ENCODE data around the gene PGR.

The PGR gene

DNA sequence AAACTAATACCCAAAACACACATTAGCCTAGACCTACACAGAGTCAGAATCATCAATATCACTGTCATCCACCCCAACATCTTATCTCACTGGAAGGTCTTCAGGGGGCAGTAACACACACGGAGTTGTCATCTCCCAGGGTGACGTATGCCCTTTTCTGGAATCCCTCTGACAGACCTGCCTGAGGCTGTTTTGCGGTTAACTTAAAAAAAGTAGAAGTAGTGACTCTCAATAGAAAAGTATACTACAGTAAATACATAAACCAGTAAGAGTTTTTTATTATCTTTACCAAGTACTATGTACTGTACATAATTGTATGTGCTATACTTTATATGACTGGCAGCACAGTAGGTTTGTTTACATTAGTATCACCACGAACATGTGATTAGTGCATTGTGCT is 80.5 kb downstream of the PGR start:
- H3K27ac ChIP-seq = no peak overlapping the region
- TF ChIP-seq CTCF (conservative IDR thresholded peaks at IDR 0.05) = no peak
- no peak for TF ChIP-seq ZFX (IDR thresholded peaks at IDR 0.05)

DNA sequence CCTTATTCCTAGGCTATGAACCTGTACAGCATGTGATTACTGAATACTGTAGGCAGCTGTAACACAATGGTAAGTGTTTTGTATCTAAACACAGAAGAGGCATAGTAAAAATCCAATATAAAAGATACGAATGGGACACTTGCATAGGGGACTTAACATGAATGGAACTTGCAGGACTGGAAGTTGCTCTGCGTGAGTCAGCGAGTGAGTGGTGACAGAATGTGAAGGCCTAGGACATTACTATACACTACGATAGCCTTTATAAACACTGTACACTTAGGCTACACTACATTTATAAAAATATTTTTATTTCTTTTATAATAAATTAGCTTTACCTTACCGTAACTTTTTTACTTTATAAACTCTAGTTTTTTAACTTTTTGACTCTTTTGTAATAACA is 81.1 kb downstream of the PGR start:
- no peak for TF ChIP-seq CTCF (conservative IDR thresholded peaks at IDR 0.05)
- TF ChIP-seq ZFX (IDR thresholded peaks at IDR 0.05) = no peak
- H3K27ac ChIP-seq = no peak overlapping the region

DNA sequence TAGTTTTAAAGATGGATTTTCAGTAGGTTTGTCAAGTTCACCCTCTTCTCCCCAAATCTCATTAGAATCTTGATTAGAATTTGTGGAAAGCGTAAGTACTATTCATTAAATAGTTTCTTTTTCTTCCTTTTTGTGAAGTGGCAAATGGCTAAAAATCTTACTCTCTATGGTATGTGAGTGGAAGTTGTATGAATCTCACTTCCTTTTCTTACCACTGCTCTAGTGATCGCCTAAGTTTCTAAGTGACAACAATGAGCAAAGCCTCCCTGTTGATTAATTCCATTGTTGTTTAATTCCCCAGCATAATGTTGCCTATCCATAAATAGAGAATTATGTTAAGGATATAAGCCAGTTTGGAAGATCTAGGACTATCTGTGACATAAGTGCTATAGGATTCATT is 82.7 kb downstream of the PGR start:
- TF ChIP-seq CTCF (conservative IDR thresholded peaks at IDR 0.05) (no peak), ZFX (IDR thresholded peaks at IDR 0.05) (no peak)
- H3K27ac ChIP-seq = no peak overlapping the region

DNA sequence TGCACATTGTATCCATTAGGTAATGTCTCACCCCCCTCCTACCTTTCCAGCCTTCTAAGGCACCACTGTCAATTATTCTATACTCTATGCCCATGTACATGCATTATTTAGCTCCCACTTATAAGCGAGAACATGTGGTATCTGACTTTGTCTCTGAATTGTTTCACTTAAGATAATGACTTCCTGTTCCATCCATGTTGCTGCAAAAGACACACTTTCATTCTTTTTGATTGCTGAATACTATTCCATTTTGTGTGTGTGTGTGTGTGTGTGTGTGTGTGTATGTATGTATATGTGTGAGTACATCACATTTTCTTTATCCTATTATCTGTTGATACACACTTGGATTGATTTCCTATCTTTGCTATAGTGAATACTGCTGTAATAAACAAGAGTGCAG is 84.2 kb downstream of the PGR start:
- TF ChIP-seq CTCF (conservative IDR thresholded peaks at IDR 0.05) (no peak), ZFX (IDR thresholded peaks at IDR 0.05) (no peak)
- H3K27ac ChIP-seq = no peak overlapping the region

GRCh38 chr11:101043940-101044339 is 85.7 kb downstream of the PGR start:
- no peak for TF ChIP-seq ZFX (IDR thresholded peaks at IDR 0.05)
- TF ChIP-seq CTCF (conservative IDR thresholded peaks at IDR 0.05) = no peak
- no peak overlapping the region for H3K27ac ChIP-seq

DNA sequence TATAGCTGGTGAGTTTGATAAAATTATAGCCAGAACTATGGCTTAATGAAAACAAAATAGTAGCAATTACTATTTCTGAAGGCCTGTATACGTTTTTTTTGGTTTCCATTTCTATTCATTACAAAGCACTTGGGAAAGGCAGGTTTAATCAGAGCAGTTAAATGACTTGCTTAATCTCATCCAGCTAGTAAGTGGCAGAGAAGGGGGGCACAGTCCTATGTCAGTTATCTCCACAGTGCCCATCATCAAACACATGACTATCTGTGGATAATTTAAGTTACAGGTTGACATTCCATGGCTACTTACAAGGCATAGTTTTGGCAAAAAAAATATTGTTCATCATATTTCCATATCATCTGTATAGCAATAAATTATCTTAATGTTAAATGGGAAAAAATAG is 93.7 kb downstream of the PGR start:
- TF ChIP-seq ZFX (IDR thresholded peaks at IDR 0.05) = no peak
- no peak for TF ChIP-seq CTCF (conservative IDR thresholded peaks at IDR 0.05)

DNA sequence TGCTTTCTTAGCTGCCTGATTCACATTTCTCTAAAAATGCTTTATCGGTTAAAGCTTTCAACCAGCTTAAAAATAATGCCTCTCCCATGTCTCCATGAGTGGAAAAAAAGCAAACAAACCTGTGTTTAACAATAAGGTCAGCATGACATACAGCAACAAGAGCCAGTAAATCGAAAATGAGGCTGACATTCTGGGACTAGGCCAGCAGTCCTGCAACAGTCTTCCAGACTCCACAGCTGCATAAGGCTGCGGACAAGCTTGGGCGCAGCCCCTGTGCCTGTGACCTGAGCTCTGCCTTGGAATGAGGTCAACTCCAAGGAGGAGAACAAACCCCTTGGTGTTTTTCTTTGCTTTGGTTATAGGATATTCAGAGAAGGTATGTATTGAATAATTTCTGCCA is 95.5 kb downstream of the PGR start:
- H3K27ac ChIP-seq = no peak overlapping the region
- TF ChIP-seq ZFX (IDR thresholded peaks at IDR 0.05) (no peak), CTCF (conservative IDR thresholded peaks at IDR 0.05) (no peak)

More for the DNA sequence above, 93.7 kb downstream of the PGR start:
- no peak overlapping the region for H3K27ac ChIP-seq

Data from C4-2B (cell line).